Smooth muscle cell of the pulmonary artery (primary cell): ENCODE measurements around the gene PLEKHG1. TPM values are rescaled to one million over a fixed set of nuclear protein-coding genes. Genes with fewer than 3 reads are reported as not detected.

Experiments
- total RNA-seq: library from RNA; depleted of rRNA; stranded (reverse); fragments of >200 nt; gene quantifications from 2 replicates; pipeline ENCODE4 v1.2.3, GENCODE V29; 2014

PLEKHG1 gene
- total RNA-seq: 0.59 and 2.4 TPM in 2 replicates

GRCh38 chr6:150599199-150600009, at the start of gene PLEKHG1:
PLEKHG1 (plus strand) TSS chr6:150599885; CDS start chr6:150733682, 133,797 bp downstream.

Other genes with a start within 250 kb of the PLEKHG1 start
- gene IYD, start 230.9 kb upstream of the PLEKHG1 start, total RNA-seq: under 0.01 TPM in 1 of 2 replicates, not detected in the other